GM21723 (cell line): ENCODE measurements around the gene WHAMM.
"Not testable (repeated sequence)": the region's sequence is repeated elsewhere in the genome, so short reads cannot be mapped to it uniquely, and the experiment has no call there.

Experiments
- ATAC-seq: cut with Tn5 transposase; IDR thresholded peaks from one replicate; pipeline ENCODE4 v1.9.1; 2021; ENCODE audit warnings: mild to moderate bottlenecking, moderate library complexity; ENCODE audit not compliant: unreplicated experiment

The WHAMM gene

GRCh38 chr15:82862886-82863285 lies 53.5 kb downstream of the WHAMM start:
- ATAC-seq = no peak

GRCh38 chr15:82864967-82865366 lies 55.5 kb downstream of the WHAMM start:
- ATAC-seq = no peak

GRCh38 chr15:82865581-82865980 lies 56.2 kb downstream of the WHAMM start:
- ATAC-seq = not testable (repeated sequence)

GRCh38 chr15:82865981-82866380 lies 56.6 kb downstream of the WHAMM start:
- ATAC-seq = not testable (repeated sequence)

- ATAC-seq = no peak
Observed at GRCh38 chr15:82870727-82871320, 61.4 kb downstream of the WHAMM start.

GRCh38 chr15:82871358-82871757 lies 61.9 kb downstream of the WHAMM start:
- no peak for ATAC-seq

- no peak for ATAC-seq
Observed at GRCh38 chr15:82871832-82872484, 62.5 kb downstream of the WHAMM start.

- ATAC-seq = no peak
Observed at GRCh38 chr15:82873000-82873680, 63.7 kb downstream of the WHAMM start.

- no peak for ATAC-seq
Observed at GRCh38 chr15:82874267-82874666, 64.8 kb downstream of the WHAMM start.

- ATAC-seq = no peak
Observed at GRCh38 chr15:82874961-82875360, 65.5 kb downstream of the WHAMM start.

- ATAC-seq = no peak
Observed at GRCh38 chr15:82875411-82876003, 66.1 kb downstream of the WHAMM start.

- ATAC-seq = no peak
Observed at GRCh38 chr15:82877825-82878224, 68.4 kb downstream of the WHAMM start.

- ATAC-seq = no peak
Observed at GRCh38 chr15:82878325-82878724, 68.9 kb downstream of the WHAMM start.

GRCh38 chr15:82880704-82881103 lies 71.3 kb downstream of the WHAMM start:
- no peak for ATAC-seq

- ATAC-seq = no peak
Observed at GRCh38 chr15:82881747-82882146, 72.3 kb downstream of the WHAMM start.

GRCh38 chr15:82882273-82882928 lies 73.0 kb downstream of the WHAMM start:
- no peak for ATAC-seq
